ENCODE data around the gene VSIG4.
"Not testable (repeated sequence)": the region's sequence is repeated elsewhere in the genome, so short reads cannot be mapped to it uniquely, and the experiment has no call there.

The VSIG4 gene

DNA sequence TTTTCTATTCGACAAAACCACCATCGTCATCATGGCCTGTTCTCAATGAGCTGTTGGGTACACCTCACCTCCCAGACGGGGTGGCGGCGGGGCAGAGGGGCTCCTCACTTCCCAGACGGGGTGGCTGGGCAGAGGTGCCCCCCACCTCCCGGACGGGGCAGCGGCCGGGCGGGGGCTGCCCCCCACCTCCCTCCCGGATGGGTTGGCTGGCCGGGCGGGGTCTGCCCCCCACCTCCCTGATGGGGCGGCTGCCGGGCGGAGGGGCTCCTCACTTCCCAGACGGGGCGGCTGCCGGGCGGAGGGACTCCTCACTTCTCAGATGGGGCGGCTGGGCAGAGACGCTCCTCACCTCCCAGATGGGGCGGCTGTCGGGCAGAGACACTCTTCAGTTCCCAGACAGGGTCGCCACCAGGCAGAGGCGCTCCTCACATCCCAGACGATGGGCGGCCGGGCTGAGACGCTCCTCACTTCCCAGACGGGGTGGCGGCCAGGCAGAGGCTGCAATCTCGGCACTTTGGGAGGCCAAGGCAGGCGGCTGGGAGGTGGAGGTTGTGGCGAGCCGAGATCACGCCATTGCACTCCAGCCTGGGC, 64.6 kb downstream of the VSIG4 start:
- not testable (repeated sequence) for DNase-seq
